HEK293 (cell line): ENCODE measurements around the gene MAD2L1BP.

ENCODE experiments used
- BCL11A ChIP-seq: fragments of 450-650 bp; formaldehyde crosslinking; IDR thresholded peaks from 2 replicates; pipeline ENCODE4 v1.5.1; 2016; ENCODE audit warnings: low read depth, missing biosample characterization, missing genetic modification characterization
- BCL6B ChIP-seq: fragments of 450-650 bp; formaldehyde crosslinking; IDR thresholded peaks from 2 replicates; pipeline ENCODE4 v1.5.1; 2017; ENCODE audit warnings: missing biosample characterization, missing genetic modification characterization
- CTCF ChIP-seq: fragments of 450-650 bp; formaldehyde crosslinking; IDR thresholded peaks from 2 replicates; pipeline ENCODE4 v1.5.1; 2016; ENCODE audit warnings: missing biosample characterization, missing genetic modification characterization
- ELK4 ChIP-seq: IDR thresholded peaks from 2 replicates; pipeline ENCODE4 v1.6.1; 2011; ENCODE audit warnings: mild to moderate bottlenecking, low read depth, low read length, borderline replicate concordance
- KLF9 ChIP-seq: fragments of 450-650 bp; formaldehyde crosslinking; IDR thresholded peaks from 2 replicates; pipeline ENCODE4 v1.5.1; 2016; ENCODE audit warnings: missing biosample characterization, missing genetic modification characterization, low read depth
- OSR2 ChIP-seq: fragments of 450-650 bp; formaldehyde crosslinking; IDR thresholded peaks from 2 replicates; pipeline ENCODE4 v1.5.1; 2016; ENCODE audit warnings: missing biosample characterization, missing genetic modification characterization
- PRDM10 ChIP-seq: fragments of 450-650 bp; formaldehyde crosslinking; IDR thresholded peaks from 2 replicates; pipeline ENCODE4 v1.5.1; 2016; ENCODE audit warnings: missing biosample characterization, missing genetic modification characterization
- SCRT1 ChIP-seq: fragments of 450-650 bp; formaldehyde crosslinking; IDR thresholded peaks from 2 replicates; pipeline ENCODE4 v1.5.1; 2016; ENCODE audit warnings: missing biosample characterization, missing genetic modification characterization, borderline replicate concordance
- SP3 ChIP-seq: fragments of 450-650 bp; formaldehyde crosslinking; IDR thresholded peaks from 2 replicates; pipeline ENCODE4 v1.5.1; 2016; ENCODE audit warnings: missing biosample characterization, missing genetic modification characterization
- ZBTB21 ChIP-seq: fragments of 450-650 bp; formaldehyde crosslinking; IDR thresholded peaks from 2 replicates; pipeline ENCODE4 v1.5.1; 2017; ENCODE audit warnings: missing biosample characterization, missing genetic modification characterization
- ZBTB44 ChIP-seq: fragments of 450-650 bp; IDR thresholded peaks from 2 replicates; pipeline ENCODE4 v1.5.1; 2018; ENCODE audit warnings: missing biosample characterization, mild to moderate bottlenecking, missing genetic modification characterization
- ZBTB49 ChIP-seq: fragments of 450-650 bp; formaldehyde crosslinking; IDR thresholded peaks from 2 replicates; pipeline ENCODE4 v1.5.1; 2016; ENCODE audit warnings: missing biosample characterization, missing genetic modification characterization, low read depth
- ZBTB6 ChIP-seq: fragments of 450-650 bp; formaldehyde crosslinking; IDR thresholded peaks from 2 replicates; pipeline ENCODE4 v1.5.1; 2017; ENCODE audit warnings: missing biosample characterization, missing genetic modification characterization
- ZNF114 ChIP-seq: fragments of 450-650 bp; formaldehyde crosslinking; IDR thresholded peaks from 2 replicates; pipeline ENCODE4 v1.5.0; 2017; ENCODE audit warnings: missing biosample characterization, missing genetic modification characterization
- ZNF184 ChIP-seq: fragments of 450-650 bp; IDR thresholded peaks from 2 replicates; pipeline ENCODE4 v1.5.1; 2018; ENCODE audit warnings: missing biosample characterization, mild to moderate bottlenecking, missing genetic modification characterization
- ZNF221 ChIP-seq: fragments of 450-650 bp; formaldehyde crosslinking; IDR thresholded peaks from 2 replicates; pipeline ENCODE4 v1.5.1; 2017; ENCODE audit warnings: missing biosample characterization, missing genetic modification characterization, borderline replicate concordance
- ZNF23 ChIP-seq: fragments of 450-650 bp; formaldehyde crosslinking; IDR thresholded peaks from 2 replicates; pipeline ENCODE4 v1.5.1; 2016; ENCODE audit warnings: missing biosample characterization, missing genetic modification characterization, borderline replicate concordance
- ZNF239 ChIP-seq: fragments of 450-650 bp; formaldehyde crosslinking; IDR thresholded peaks from 2 replicates; pipeline ENCODE4 v1.5.1; 2016; ENCODE audit warnings: missing biosample characterization, missing genetic modification characterization
- ZNF266 ChIP-seq: fragments of 450-650 bp; formaldehyde crosslinking; IDR thresholded peaks from 2 replicates; pipeline ENCODE4 v1.5.1; 2016; ENCODE audit warnings: missing biosample characterization, missing genetic modification characterization, low read depth
- ZNF350 ChIP-seq: fragments of 450-650 bp; formaldehyde crosslinking; IDR thresholded peaks from 2 replicates; pipeline ENCODE4 v1.5.0; 2017; ENCODE audit warnings: missing biosample characterization, mild to moderate bottlenecking, missing genetic modification characterization
- ZNF366 ChIP-seq: fragments of 450-650 bp; formaldehyde crosslinking; conservative IDR thresholded peaks from 2 replicates; pipeline ENCODE4 v1.5.1; 2016; ENCODE audit warnings: missing biosample characterization, missing genetic modification characterization
- ZNF473 ChIP-seq: fragments of 450-650 bp; formaldehyde crosslinking; IDR thresholded peaks from 2 replicates; pipeline ENCODE4 v1.5.1; 2017; ENCODE audit warnings: missing biosample characterization, missing genetic modification characterization
- ZNF558 ChIP-seq: fragments of 450-650 bp; formaldehyde crosslinking; IDR thresholded peaks from 2 replicates; pipeline ENCODE4 v1.5.1; 2016; ENCODE audit warnings: missing biosample characterization, missing genetic modification characterization
- ZNF561 ChIP-seq: fragments of 450-650 bp; IDR thresholded peaks from 2 replicates; pipeline ENCODE4 v1.5.1; 2018; ENCODE audit warnings: missing biosample characterization, missing genetic modification characterization, borderline replicate concordance
- ZSCAN30 ChIP-seq: fragments of 450-650 bp; IDR thresholded peaks from 2 replicates; pipeline ENCODE4 v1.5.1; 2018; ENCODE audit warnings: missing biosample characterization, mild to moderate bottlenecking, missing genetic modification characterization, moderate library complexity

MAD2L1BP gene

GRCh38 chr6:43629505-43630300 is 5.9 kb upstream of the MAD2L1BP start (continued):
- TF ChIP-seq ZNF221 (tag by site-specific recombination) (no peak), ZNF558 (tag by site-specific recombination) (peak; percentile 61), ZNF114 (tag by site-specific recombination) (no peak), KLF9 (peak; percentile 58), OSR2 (tag by site-specific recombination) (peak; percentile 9; the same call in 1 of the 2 replicates), ZBTB21 (tag by site-specific recombination) (no peak), SCRT1 (tag by site-specific recombination) (no peak), ZNF350 (tag by site-specific recombination) (no peak), ZBTB49 (tag by site-specific recombination) (no peak), ZNF561 (peak; percentile 60; the same call in 1 of the 2 replicates), PRDM10 (tag by site-specific recombination) (peak; percentile 77), ZSCAN30 (no peak), ELK4 (no peak), BCL6B (tag by site-specific recombination) (no peak), ZNF239 (no peak), ZBTB44 (peak; percentile 45; the same call in 1 of the 2 replicates), SP3 (tag by site-specific recombination) (peak; percentile 83), ZBTB6 (tag by site-specific recombination) (peak; percentile 16; the same call in 1 of the 2 replicates), ZNF266 (tag by site-specific recombination) (no peak), BCL11A (no peak; the same call in 1 of the 2 replicates), ZNF366 (no peak), ZNF473 (tag by site-specific recombination) (no peak), CTCF (tag by site-specific recombination) (0 out of 2 replicates have a peak, but pooled peaks have one; percentile 10), ZNF23 (no peak), ZNF184 (peak; percentile 90)
